Bronchial smooth muscle cell (primary cell): ENCODE measurements around the gene ANTXRL. TPM values are rescaled to one million over a fixed set of nuclear protein-coding genes. Genes with fewer than 3 reads are reported as not detected.

Experiments
- total RNA-seq: library from RNA; depleted of rRNA; stranded (reverse); fragments of >200 nt; gene quantifications from 2 replicates; pipeline ENCODE4 v1.2.1, GENCODE V29; 2014

The ANTXRL gene
- total RNA-seq = not detected in 2 replicates

GRCh38 chr10:46286991-46287693, at the start of gene ANTXRL:
Gene ANTXRL (plus strand): TSS chr10:46286997. CDS start chr10:46287263, 266 bp downstream.

GRCh38 chr10:46375406-46375805, 88.6 kb downstream of the ANTXRL start, which contains the start of gene ANXA8L1:
Gene ANXA8L1 (plus strand): TSS chr10:46375776. CDS start chr10:46375852, 76 bp downstream.

Other genes starting within 250 kb of the ANTXRL start
- not detected in 2 replicates for gene MSMB, start 240.7 kb upstream of the ANTXRL start, total RNA-seq
- gene ANXA8L1, start 88.8 kb downstream of the ANTXRL start, total RNA-seq = 0.16 and 0.17 TPM in 2 replicates
- under 0.01 TPM in 1 of 2 replicates, not detected in the other for gene NPY4R, start 179.0 kb downstream of the ANTXRL start, total RNA-seq